ENCODE data around the gene PECR.
"Not testable (repeated sequence)": the region's sequence is repeated elsewhere in the genome, so short reads cannot be mapped to it uniquely, and the experiment has no call there.

PECR gene

GRCh38 chr2:215997219-215997618 lies 84.4 kb downstream of the PECR start:
- TF ChIP-seq, protein P1, sequence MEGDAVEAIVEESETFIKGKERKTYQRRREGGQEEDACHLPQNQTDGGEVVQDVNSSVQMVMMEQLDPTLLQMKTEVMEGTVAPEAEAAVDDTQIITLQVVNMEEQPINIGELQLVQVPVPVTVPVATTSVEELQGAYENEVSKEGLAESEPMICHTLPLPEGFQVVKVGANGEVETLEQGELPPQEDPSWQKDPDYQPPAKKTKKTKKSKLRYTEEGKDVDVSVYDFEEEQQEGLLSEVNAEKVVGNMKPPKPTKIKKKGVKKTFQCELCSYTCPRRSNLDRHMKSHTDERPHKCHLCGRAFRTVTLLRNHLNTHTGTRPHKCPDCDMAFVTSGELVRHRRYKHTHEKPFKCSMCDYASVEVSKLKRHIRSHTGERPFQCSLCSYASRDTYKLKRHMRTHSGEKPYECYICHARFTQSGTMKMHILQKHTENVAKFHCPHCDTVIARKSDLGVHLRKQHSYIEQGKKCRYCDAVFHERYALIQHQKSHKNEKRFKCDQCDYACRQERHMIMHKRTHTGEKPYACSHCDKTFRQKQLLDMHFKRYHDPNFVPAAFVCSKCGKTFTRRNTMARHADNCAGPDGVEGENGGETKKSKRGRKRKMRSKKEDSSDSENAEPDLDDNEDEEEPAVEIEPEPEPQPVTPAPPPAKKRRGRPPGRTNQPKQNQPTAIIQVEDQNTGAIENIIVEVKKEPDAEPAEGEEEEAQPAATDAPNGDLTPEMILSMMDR (IDR thresholded peaks at IDR 0.05; ENCODE audit: low read length, missing control alignments) = no peak
- no peak for DNase-seq (ENCODE audit: low read depth)

DNA sequence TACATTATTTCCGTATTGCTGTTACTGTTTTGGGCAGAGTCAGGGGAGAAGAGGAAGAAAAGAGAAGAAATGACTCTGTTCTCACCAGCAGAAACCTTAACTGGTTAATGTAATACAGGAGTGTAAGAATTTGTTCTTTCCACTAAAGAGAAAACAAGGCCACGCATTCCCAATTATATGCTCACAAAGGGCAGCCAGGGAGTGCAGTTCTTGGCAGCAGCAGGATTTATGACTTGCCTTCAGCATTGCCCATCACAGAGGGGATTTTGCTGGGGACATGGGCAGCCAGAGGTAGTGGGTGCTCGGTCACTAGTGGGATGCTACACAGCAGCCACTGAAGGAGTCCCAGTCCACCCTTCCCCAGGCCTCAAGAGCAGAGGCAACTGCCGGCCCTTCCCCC lies 86.7 kb downstream of the PECR start:
- no peak for DNase-seq (ENCODE audit: low read depth)
- H3K4me3 ChIP-seq (replicated peaks; ENCODE audit: low read depth, low read length) = no peak overlapping the region
- TF ChIP-seq, protein P1 (IDR thresholded peaks at IDR 0.05; ENCODE audit: low read length, missing control alignments) = no peak

More at GRCh38 chr2:215997219-215997618, 84.4 kb downstream of the PECR start:
- H3K4me3 ChIP-seq (replicated peaks; ENCODE audit: low read depth, low read length) = no peak overlapping the region

GRCh38 chr2:215988556-215989207 lies 92.9 kb downstream of the PECR start:
- DNase-seq (ENCODE audit: low read depth); H3K4me3 ChIP-seq (replicated peaks; ENCODE audit: low read depth, low read length): not testable (repeated sequence)

Measured in fibroblast of pulmonary artery (primary cell).